H9 (cell line): ENCODE measurements around the gene CHD9. TPM values are rescaled to one million over a fixed set of nuclear protein-coding genes. Genes with fewer than 3 reads are reported as not detected.

ENCODE experiments used
- DNase-seq: peaks from one replicate; pipeline ENCODE4 v3.0.0-alpha.2; 2017
- H2AFZ ChIP-seq: one replicate; pipeline ENCODE4 v1.6.1; 2013; ENCODE audit warnings: mild to moderate bottlenecking, low read length, control low read depth, moderate library complexity
- H2AK5ac ChIP-seq: 2 replicates; pipeline ENCODE4 v1.6.1; 2013; ENCODE audit warnings: low read length, control low read depth, mixed read lengths; ENCODE audit not compliant: insufficient read length
- H2BK120ac ChIP-seq: one replicate; pipeline ENCODE4 v1.6.1; 2013; ENCODE audit warnings: low read depth, mild to moderate bottlenecking, low read length, control low read depth, inconsistent platforms; ENCODE audit not compliant: poor library complexity, severe bottlenecking
- H2BK12ac ChIP-seq: 2 replicates; pipeline ENCODE4 v1.6.1; 2013; ENCODE audit warnings: low read length, control low read depth, mixed read lengths, low read depth; ENCODE audit not compliant: insufficient read length
- H2BK15ac ChIP-seq: 2 replicates; pipeline ENCODE4 v1.6.1; 2013; ENCODE audit warnings: low read depth, low read length, control low read depth
- H2BK20ac ChIP-seq: one replicate; pipeline ENCODE4 v1.6.1; 2013; ENCODE audit warnings: low read depth, mild to moderate bottlenecking, low read length, control low read depth, inconsistent platforms; ENCODE audit not compliant: poor library complexity, severe bottlenecking
- H2BK5ac ChIP-seq: 2 replicates; pipeline ENCODE4 v1.6.1; 2013; ENCODE audit warnings: low read length, control low read depth, mixed read lengths; ENCODE audit not compliant: insufficient read length
- H3K14ac ChIP-seq: 2 replicates; pipeline ENCODE4 v1.6.1; 2013; ENCODE audit warnings: low read length, control low read depth; ENCODE audit not compliant: insufficient read depth
- H3K18ac ChIP-seq: 2 replicates; pipeline ENCODE4 v1.6.1; 2013; ENCODE audit warnings: low read depth, mild to moderate bottlenecking, mixed read lengths, low read length, control low read depth; ENCODE audit not compliant: insufficient read length
- H3K23ac ChIP-seq: 2 replicates; pipeline ENCODE4 v1.6.1; 2013; ENCODE audit warnings: low read length, control low read depth, mixed read lengths, low read depth; ENCODE audit not compliant: insufficient read length
- H3K23me2 ChIP-seq: 2 replicates; pipeline ENCODE4 v1.6.1; 2013; ENCODE audit warnings: low read depth, mild to moderate bottlenecking, mixed read lengths, low read length, control low read depth; ENCODE audit not compliant: insufficient read length, poor library complexity, severe bottlenecking
- H3K27ac ChIP-seq: 2 replicates; pipeline ENCODE4 v1.5.1; 2013; ENCODE audit warnings: low read length, control low read depth, mixed read lengths, low read depth; ENCODE audit not compliant: insufficient read length
- H3K27me3 ChIP-seq: 2 replicates; pipeline ENCODE4 v1.6.1; 2013; ENCODE audit warnings: low read length, control low read depth, inconsistent platforms; ENCODE audit not compliant: insufficient read depth
- H3K4ac ChIP-seq: 2 replicates; pipeline ENCODE4 v1.6.1; 2013; ENCODE audit warnings: low read depth, mild to moderate bottlenecking, control low read depth, inconsistent platforms, low read length, moderate library complexity
- H3K4me1 ChIP-seq: 2 replicates; pipeline ENCODE4 v1.6.1; 2013; ENCODE audit warnings: low read length, control low read depth, inconsistent platforms; ENCODE audit not compliant: insufficient read depth
- H3K4me2 ChIP-seq: 2 replicates; pipeline ENCODE4 v1.6.1; 2013; ENCODE audit warnings: low read length, control low read depth, mixed read lengths; ENCODE audit not compliant: insufficient read length, insufficient read depth
- H3K56ac ChIP-seq: 2 replicates; pipeline ENCODE4 v1.6.1; 2013; ENCODE audit warnings: low read depth, mild to moderate bottlenecking, mixed read lengths, low read length, control low read depth; ENCODE audit not compliant: insufficient read length
- H3K79me1 ChIP-seq: 2 replicates; pipeline ENCODE4 v1.6.1; 2013; ENCODE audit warnings: low read depth, mild to moderate bottlenecking, moderate library complexity, low read length, control low read depth, inconsistent platforms; ENCODE audit not compliant: insufficient read depth, poor library complexity, severe bottlenecking
- H3K79me2 ChIP-seq: 2 replicates; pipeline ENCODE4 v1.6.1; 2013; ENCODE audit warnings: low read length, control low read depth, inconsistent platforms; ENCODE audit not compliant: insufficient read depth
- H3K9ac ChIP-seq: 2 replicates; pipeline ENCODE4 v1.6.1; 2013; ENCODE audit warnings: low read length, control low read depth, mixed read lengths; ENCODE audit not compliant: insufficient read length; ENCODE audit errors: extremely low read depth
- H3K9me3 ChIP-seq: one replicate; pipeline ENCODE4 v1.6.1; 2013; ENCODE audit warnings: low read depth, low read length, inconsistent platforms; ENCODE audit not compliant: control insufficient read depth
- H3T11ph ChIP-seq: one replicate; pipeline ENCODE4 v1.6.1; 2013; ENCODE audit warnings: mild to moderate bottlenecking, low read length, control low read depth, inconsistent platforms
- H4K20me1 ChIP-seq: one replicate; pipeline ENCODE4 v1.6.1; 2013; ENCODE audit not compliant: control insufficient read depth, insufficient read length, insufficient read depth
- H4K5ac ChIP-seq: 2 replicates; pipeline ENCODE4 v1.6.1; 2013; ENCODE audit warnings: low read depth, mild to moderate bottlenecking, mixed read lengths, low read length, control low read depth; ENCODE audit not compliant: insufficient read length
- H4K8ac ChIP-seq: replicated peaks from 2 replicates; pipeline ENCODE4 v1.6.1; 2013; ENCODE audit warnings: low read length, control low read depth, mixed read lengths, low read depth; ENCODE audit not compliant: insufficient read length
- H4K91ac ChIP-seq: 2 replicates; pipeline ENCODE4 v1.6.1; 2013; ENCODE audit warnings: low read depth, mild to moderate bottlenecking, moderate library complexity, mixed read lengths, low read length, control low read depth; ENCODE audit not compliant: insufficient read length
- H3K27ac Mint-ChIP-seq, 3 experiments: 2 replicates in 2 of 3; 3 replicates in 1 of 3; pipeline ENCODE4 v1.8.0; 2020 to 2021; ENCODE audit warnings: mixed read lengths in 3 of 3, mild to moderate bottlenecking in 1 of 3, moderate library complexity in 1 of 3
- H3K27me3 Mint-ChIP-seq: 2 replicates; pipeline ENCODE4 v1.8.0; 2021; ENCODE audit warnings: low read depth, mild to moderate bottlenecking, moderate library complexity, mixed read lengths
- H3K36me3 Mint-ChIP-seq, 3 experiments: 2 replicates in 2 of 3; 3 replicates in 1 of 3; pipeline ENCODE4 v1.8.0; 2020 to 2021; ENCODE audit warnings: low read depth in 3 of 3, mixed read lengths in 3 of 3; ENCODE audit not compliant: insufficient read depth in 1 of 3
- H3K4me1 Mint-ChIP-seq, 2 experiments: 2 replicates each; pipeline ENCODE4 v1.8.0; 2020; ENCODE audit warnings: mixed read lengths in 2 of 2
- H3K4me3 Mint-ChIP-seq, 2 experiments: 2 replicates in 1 of 2; 3 replicates in 1 of 2; pipeline ENCODE4 v1.8.0; 2020 to 2021; ENCODE audit warnings: mild to moderate bottlenecking in 2 of 2, mixed read lengths in 2 of 2, moderate library complexity in 1 of 2
- H3K9me3 Mint-ChIP-seq, 2 experiments: 2 replicates in 1 of 2; 3 replicates in 1 of 2; pipeline ENCODE4 v1.8.0; 2020; ENCODE audit warnings: mild to moderate bottlenecking in 2 of 2, mixed read lengths in 2 of 2, moderate library complexity in 1 of 2
- CTCF ChIP-seq: fragments of 200-600 bp; sonication (generic); conservative IDR thresholded peaks from 3 replicates; pipeline ENCODE4 v1.8.0; 2021; ENCODE audit warnings: antibody characterized with exemption, mild to moderate bottlenecking
- WGBS: extraction: QIAGEN DNeasy Blood & Tissue Kit; methylation state at CpG from one replicate; pipeline ENCODE4 v1.1.7; 2013; ENCODE audit warnings: missing lambda C conversion rate, low lambda C conversion rate, mixed read lengths; ENCODE audit not compliant: insufficient read length; ENCODE audit errors: extremely low coverage; 5-methylcytosine and 5-hydroxymethylcytosine counted together
- total RNA-seq: library from RNA; stranded (reverse); gene quantifications from 2 replicates; pipeline ENCODE4 v1.2.1, GENCODE V29; 2021

CHD9 gene
- total RNA-seq, 1 experiment from 2014 or later: 46.2 TPM

DNA sequence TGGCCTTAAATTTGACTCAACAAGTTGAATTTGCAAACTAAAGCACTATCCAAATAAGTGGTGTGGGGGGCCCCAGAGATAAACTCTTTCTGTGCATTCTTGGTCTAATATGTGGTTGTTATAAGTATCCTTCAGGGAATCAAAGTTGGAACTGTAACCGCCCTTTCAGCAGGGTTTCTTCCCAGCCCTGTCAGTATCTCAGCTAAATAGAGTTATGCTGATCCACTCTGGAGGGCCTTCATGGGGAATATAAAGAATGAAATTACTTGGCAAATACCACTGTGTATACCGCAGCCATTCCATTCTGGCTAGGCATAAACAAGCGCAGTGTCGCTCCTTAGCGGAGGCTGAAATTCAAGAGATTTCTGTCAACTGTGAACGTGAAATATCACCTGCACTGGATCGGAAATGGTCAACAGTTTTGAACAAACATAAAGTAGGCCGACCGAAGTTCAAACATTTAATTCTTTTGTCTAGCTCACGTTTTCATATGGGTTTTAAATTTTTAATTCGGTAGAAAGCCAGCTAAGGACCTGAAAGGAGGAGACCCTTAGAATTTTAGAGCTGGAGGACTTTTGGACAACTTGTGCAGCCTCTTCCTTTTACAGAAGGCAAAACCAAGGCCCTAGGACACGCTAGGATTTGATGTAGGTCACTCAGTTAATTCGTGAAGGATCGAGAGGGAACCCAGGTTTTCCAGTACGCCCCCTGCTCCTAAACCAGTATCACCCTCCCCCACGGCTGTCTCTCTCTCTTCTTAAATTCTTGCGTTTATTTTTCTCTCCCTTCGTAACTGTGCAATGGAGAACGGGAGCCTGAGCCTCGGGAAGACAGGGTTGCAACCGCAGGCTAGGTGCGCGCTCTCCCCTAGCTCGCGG, 74.7 kb downstream of the CHD9 start:
- no peaks in the 10 kb centered on the region for H4K20me1 ChIP-seq
- H4K8ac ChIP-seq: no peak overlapping the region
- no peak overlapping the region for H2BK15ac ChIP-seq
- H3K27ac Mint-ChIP-seq: peak overlapping the region; percentile 66 to 77 (median 73); a peak in 6 of 7 replicates
- DNase-seq: no peak
- no peak overlapping the region for H3K23ac ChIP-seq
- H3K27ac ChIP-seq: no peak overlapping the region
- no peak overlapping the region for H2BK120ac ChIP-seq
- no peak overlapping the region for H3K4ac ChIP-seq
- no peaks in the 10 kb centered on the region for H3K27me3 Mint-ChIP-seq
- no peaks in the 10 kb centered on the region for H3K79me1 ChIP-seq
- no peaks in the 10 kb centered on the region for H3K4me1 ChIP-seq
- H4K91ac ChIP-seq: no peak overlapping the region
- H3K79me2 ChIP-seq: no peaks in the 10 kb centered on the region
- peak overlapping the region; percentile 3 for H3K9ac ChIP-seq
- peaks cover 0 to 2% of the 10 kb centered on the region in 2 experiments; a peak in 1 of 5 replicates for H3K9me3 Mint-ChIP-seq
- H3K14ac ChIP-seq: no peak overlapping the region
- no peaks in the 10 kb centered on the region; a peak in 1 of 7 replicates for H3K36me3 Mint-ChIP-seq
- H3K18ac ChIP-seq: no peak overlapping the region
- no peaks in the 10 kb centered on the region for H3K27me3 ChIP-seq
- H2BK20ac ChIP-seq: no peak overlapping the region
- no peak overlapping the region for H2AK5ac ChIP-seq
- peak overlapping the region; percentile 65 for H3K4me2 ChIP-seq
- H3T11ph ChIP-seq: no peak overlapping the region
- WGBS: no CpG with 5 or more reads among the region's 25 CpGs
- no peak overlapping the region for H3K56ac ChIP-seq
- peaks cover 7% of the 10 kb centered on the region for H3K23me2 ChIP-seq
- peak overlapping the region; percentile 84 to 92 for H3K4me3 Mint-ChIP-seq
- H2BK5ac ChIP-seq: no peak overlapping the region
- no peak overlapping the region for H2BK12ac ChIP-seq
- H2AFZ ChIP-seq: no peak overlapping the region
- no peak for TF ChIP-seq CTCF
- no peaks in the 10 kb centered on the region for H3K9me3 ChIP-seq
- H4K5ac ChIP-seq: no peak overlapping the region
- H3K4me1 Mint-ChIP-seq: peaks cover 16 to 21% of the 10 kb centered on the region in 2 experiments
